HG03064 (cell line): ENCODE results near the gene GPR173.

Source experiments
- ATAC-seq: cut with Tn5 transposase; IDR thresholded peaks from one replicate; pipeline ENCODE4 v1.9.1; 2021; ENCODE audit warnings: low read depth; ENCODE audit not compliant: unreplicated experiment

GPR173 gene

GRCh38 chrX:53088136-53088974 lies 39.8 kb downstream of the GPR173 start:
- ATAC-seq: no peak

GRCh38 chrX:53089224-53089842 lies 40.7 kb downstream of the GPR173 start:
- no peak for ATAC-seq

- no peak for ATAC-seq
Measured at GRCh38 chrX:53089925-53090324, 41.3 kb downstream of the GPR173 start.

- ATAC-seq: no peak
Measured at GRCh38 chrX:53091354-53091753, 42.8 kb downstream of the GPR173 start.

- peak; percentile 43 for ATAC-seq
Measured at GRCh38 chrX:53093177-53093655, 44.6 kb downstream of the GPR173 start.

- peak; percentile 70 for ATAC-seq
Measured at GRCh38 chrX:53093748-53094581, 45.4 kb downstream of the GPR173 start, which contains the start of gene KANTR. KANTR (plus strand) TSS chrX:53094142; CDS start chrX:53124273, 30,131 bp downstream.

GRCh38 chrX:53094582-53094905 lies 46.0 kb downstream of the GPR173 start:
- no peak for ATAC-seq

GRCh38 chrX:53095796-53096195 lies 47.2 kb downstream of the GPR173 start:
- ATAC-seq: no peak

- no peak for ATAC-seq
Measured at GRCh38 chrX:53114864-53115549, 66.4 kb downstream of the GPR173 start.

GRCh38 chrX:53115550-53115874 lies 66.9 kb downstream of the GPR173 start:
- ATAC-seq: no peak

- no peak for ATAC-seq
Measured at GRCh38 chrX:53116101-53116500, 67.5 kb downstream of the GPR173 start.

GRCh38 chrX:53122013-53122412 lies 73.4 kb downstream of the GPR173 start:
- ATAC-seq: no peak

GRCh38 chrX:53125506-53125905 lies 76.9 kb downstream of the GPR173 start:
- no peak for ATAC-seq

GRCh38 chrX:53126377-53126776 lies 77.8 kb downstream of the GPR173 start:
- no peak for ATAC-seq

GRCh38 chrX:53128097-53128749 lies 79.6 kb downstream of the GPR173 start:
- no peak for ATAC-seq
